ENCODE measurements around the gene COL28A1. TPM values are rescaled to one million over a fixed set of nuclear protein-coding genes. Genes with fewer than 3 reads are reported as not detected.

Gene COL28A1
- total and polyA plus RNA-seq, 4 donors = 0.05 to 0.50 (median 0.18) TPM

DNA sequence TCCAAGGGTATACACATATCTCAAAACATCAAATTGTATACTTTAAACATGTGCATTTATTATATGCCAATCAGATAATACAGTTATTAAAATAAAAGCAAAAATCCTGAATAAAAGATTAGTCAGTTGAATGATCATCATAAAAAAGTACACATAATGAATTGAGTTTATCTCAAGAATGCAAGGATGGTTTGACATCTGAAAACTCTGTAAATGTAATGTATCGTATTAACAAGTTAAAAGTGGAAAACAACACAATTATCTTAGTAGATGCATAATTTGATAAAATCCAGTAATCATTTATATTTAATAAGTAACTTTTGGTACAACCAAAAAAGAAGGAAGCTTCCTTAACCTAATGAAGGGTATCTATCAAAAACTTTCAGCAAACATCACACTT, 86.6 kb downstream of the COL28A1 start:
- Histone ChIP-seq H3K4me1 (ENCODE audit: control insufficient read depth in 4 of 4, insufficient read depth in 4 of 4, low read length in 3 of 4) (no peaks in the 10 kb centered on the region), H3K9me3 (ENCODE audit: control insufficient read depth in 4 of 4, low read length in 3 of 4) (peaks cover 0 to 18% (median 0%) of the 10 kb centered on the region in 4 donors), H3K27ac (ENCODE audit: low read depth in 1 of 2, low read length in 2 of 2) (no peak overlapping the region), H3K4me3 (ENCODE audit: low read depth in 1 of 3, low read length in 3 of 3) (no peak overlapping the region), H3K27me3 (ENCODE audit: control insufficient read depth in 4 of 4, insufficient read depth in 4 of 4, low read length in 3 of 4) (no peaks in the 10 kb centered on the region), H3K9ac (ENCODE audit: low read depth in 1 of 2, low read length in 2 of 2) (no peak overlapping the region), H3K36me3 (ENCODE audit: control insufficient read depth in 4 of 4, insufficient read depth in 3 of 4, low read depth in 1 of 4, low read length in 3 of 4) (no peaks in the 10 kb centered on the region)
- WGBS = 92% methylated on average over 1 of the region's 1 CpG
- TF ChIP-seq FOXA2 (IDR thresholded peaks at IDR 0.05) = no peak
- TF ChIP-seq EGR1 (IDR thresholded peaks at IDR 0.05; ENCODE audit: low read depth in 2 of 2) = no peak
- TF ChIP-seq GABPA (IDR thresholded peaks at IDR 0.05 in 1 of 2, conservative IDR thresholded peaks at IDR 0.05 in 1 of 2) = no peak
- TF ChIP-seq RAD21 (IDR thresholded peaks at IDR 0.05) = no peak
- TF ChIP-seq JUND (IDR thresholded peaks at IDR 0.05) = no peak
- TF ChIP-seq SP1 (IDR thresholded peaks at IDR 0.05) = no peak
- TF ChIP-seq FOXA1 (IDR thresholded peaks at IDR 0.05) = no peak
- TF ChIP-seq YY1 (IDR thresholded peaks at IDR 0.05) = no peak
- TF ChIP-seq, protein P1, sequence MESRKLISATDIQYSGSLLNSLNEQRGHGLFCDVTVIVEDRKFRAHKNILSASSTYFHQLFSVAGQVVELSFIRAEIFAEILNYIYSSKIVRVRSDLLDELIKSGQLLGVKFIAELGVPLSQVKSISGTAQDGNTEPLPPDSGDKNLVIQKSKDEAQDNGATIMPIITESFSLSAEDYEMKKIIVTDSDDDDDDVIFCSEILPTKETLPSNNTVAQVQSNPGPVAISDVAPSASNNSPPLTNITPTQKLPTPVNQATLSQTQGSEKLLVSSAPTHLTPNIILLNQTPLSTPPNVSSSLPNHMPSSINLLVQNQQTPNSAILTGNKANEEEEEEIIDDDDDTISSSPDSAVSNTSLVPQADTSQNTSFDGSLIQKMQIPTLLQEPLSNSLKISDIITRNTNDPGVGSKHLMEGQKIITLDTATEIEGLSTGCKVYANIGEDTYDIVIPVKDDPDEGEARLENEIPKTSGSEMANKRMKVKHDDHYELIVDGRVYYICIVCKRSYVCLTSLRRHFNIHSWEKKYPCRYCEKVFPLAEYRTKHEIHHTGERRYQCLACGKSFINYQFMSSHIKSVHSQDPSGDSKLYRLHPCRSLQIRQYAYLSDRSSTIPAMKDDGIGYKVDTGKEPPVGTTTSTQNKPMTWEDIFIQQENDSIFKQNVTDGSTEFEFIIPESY (IDR thresholded peaks at IDR 0.05) = no peak
- no peak for TF ChIP-seq NR2F2 (IDR thresholded peaks at IDR 0.05)
- no peak for TF ChIP-seq HNF4A (conservative IDR thresholded peaks at IDR 0.05)
- no peak for TF ChIP-seq HNF4G (IDR thresholded peaks at IDR 0.05)
- no peak for TF ChIP-seq TAF1 (conservative IDR thresholded peaks at IDR 0.05)
- TF ChIP-seq, protein P2, sequence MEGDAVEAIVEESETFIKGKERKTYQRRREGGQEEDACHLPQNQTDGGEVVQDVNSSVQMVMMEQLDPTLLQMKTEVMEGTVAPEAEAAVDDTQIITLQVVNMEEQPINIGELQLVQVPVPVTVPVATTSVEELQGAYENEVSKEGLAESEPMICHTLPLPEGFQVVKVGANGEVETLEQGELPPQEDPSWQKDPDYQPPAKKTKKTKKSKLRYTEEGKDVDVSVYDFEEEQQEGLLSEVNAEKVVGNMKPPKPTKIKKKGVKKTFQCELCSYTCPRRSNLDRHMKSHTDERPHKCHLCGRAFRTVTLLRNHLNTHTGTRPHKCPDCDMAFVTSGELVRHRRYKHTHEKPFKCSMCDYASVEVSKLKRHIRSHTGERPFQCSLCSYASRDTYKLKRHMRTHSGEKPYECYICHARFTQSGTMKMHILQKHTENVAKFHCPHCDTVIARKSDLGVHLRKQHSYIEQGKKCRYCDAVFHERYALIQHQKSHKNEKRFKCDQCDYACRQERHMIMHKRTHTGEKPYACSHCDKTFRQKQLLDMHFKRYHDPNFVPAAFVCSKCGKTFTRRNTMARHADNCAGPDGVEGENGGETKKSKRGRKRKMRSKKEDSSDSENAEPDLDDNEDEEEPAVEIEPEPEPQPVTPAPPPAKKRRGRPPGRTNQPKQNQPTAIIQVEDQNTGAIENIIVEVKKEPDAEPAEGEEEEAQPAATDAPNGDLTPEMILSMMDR (IDR thresholded peaks at IDR 0.05; ENCODE audit: low read depth, low read length, missing input control) = no peak
- no peak for TF ChIP-seq RXRA (IDR thresholded peaks at IDR 0.05)
- TF ChIP-seq, protein P3, sequence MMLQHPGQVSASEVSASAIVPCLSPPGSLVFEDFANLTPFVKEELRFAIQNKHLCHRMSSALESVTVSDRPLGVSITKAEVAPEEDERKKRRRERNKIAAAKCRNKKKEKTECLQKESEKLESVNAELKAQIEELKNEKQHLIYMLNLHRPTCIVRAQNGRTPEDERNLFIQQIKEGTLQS (IDR thresholded peaks at IDR 0.05) = no peak
- TF ChIP-seq, protein P4, sequence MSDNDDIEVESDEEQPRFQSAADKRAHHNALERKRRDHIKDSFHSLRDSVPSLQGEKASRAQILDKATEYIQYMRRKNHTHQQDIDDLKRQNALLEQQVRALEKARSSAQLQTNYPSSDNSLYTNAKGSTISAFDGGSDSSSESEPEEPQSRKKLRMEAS (IDR thresholded peaks at IDR 0.05) = no peak
- TF ChIP-seq, protein P5, sequence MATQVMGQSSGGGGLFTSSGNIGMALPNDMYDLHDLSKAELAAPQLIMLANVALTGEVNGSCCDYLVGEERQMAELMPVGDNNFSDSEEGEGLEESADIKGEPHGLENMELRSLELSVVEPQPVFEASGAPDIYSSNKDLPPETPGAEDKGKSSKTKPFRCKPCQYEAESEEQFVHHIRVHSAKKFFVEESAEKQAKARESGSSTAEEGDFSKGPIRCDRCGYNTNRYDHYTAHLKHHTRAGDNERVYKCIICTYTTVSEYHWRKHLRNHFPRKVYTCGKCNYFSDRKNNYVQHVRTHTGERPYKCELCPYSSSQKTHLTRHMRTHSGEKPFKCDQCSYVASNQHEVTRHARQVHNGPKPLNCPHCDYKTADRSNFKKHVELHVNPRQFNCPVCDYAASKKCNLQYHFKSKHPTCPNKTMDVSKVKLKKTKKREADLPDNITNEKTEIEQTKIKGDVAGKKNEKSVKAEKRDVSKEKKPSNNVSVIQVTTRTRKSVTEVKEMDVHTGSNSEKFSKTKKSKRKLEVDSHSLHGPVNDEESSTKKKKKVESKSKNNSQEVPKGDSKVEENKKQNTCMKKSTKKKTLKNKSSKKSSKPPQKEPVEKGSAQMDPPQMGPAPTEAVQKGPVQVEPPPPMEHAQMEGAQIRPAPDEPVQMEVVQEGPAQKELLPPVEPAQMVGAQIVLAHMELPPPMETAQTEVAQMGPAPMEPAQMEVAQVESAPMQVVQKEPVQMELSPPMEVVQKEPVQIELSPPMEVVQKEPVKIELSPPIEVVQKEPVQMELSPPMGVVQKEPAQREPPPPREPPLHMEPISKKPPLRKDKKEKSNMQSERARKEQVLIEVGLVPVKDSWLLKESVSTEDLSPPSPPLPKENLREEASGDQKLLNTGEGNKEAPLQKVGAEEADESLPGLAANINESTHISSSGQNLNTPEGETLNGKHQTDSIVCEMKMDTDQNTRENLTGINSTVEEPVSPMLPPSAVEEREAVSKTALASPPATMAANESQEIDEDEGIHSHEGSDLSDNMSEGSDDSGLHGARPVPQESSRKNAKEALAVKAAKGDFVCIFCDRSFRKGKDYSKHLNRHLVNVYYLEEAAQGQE (IDR thresholded peaks at IDR 0.05) = no peak
- DNase-seq (ENCODE audit: low spot score) = no peak

All from liver (tissue), 9 donors.